PFSK-1 (cell line): ENCODE measurements around the gene RFX4.

ENCODE experiments used
- POLR2AphosphoS5 ChIP-seq: IDR thresholded peaks from 2 replicates; pipeline ENCODE4 v1.6.1; 2012; ENCODE audit warnings: low read depth, mild to moderate bottlenecking, control low read depth, low read length, moderate library complexity
- SIN3A ChIP-seq: IDR thresholded peaks from 2 replicates; pipeline ENCODE4 v1.6.1; 2012; ENCODE audit warnings: mild to moderate bottlenecking, low read length, moderate library complexity, borderline replicate concordance; ENCODE audit not compliant: insufficient read depth
- TAF1 ChIP-seq: IDR thresholded peaks from 2 replicates; pipeline ENCODE4 v1.6.1; 2012; ENCODE audit warnings: low read length, control low read depth, borderline replicate concordance; ENCODE audit not compliant: insufficient read depth
- TF ChIP-seq, protein P1 (sequence below), 2 experiments: IDR thresholded peaks; 2 replicates each; pipeline versions ENCODE4 v1.6.1 to v1.8.0; 2011 to 2012; ENCODE audit warnings: low read depth in 2 of 2, low read length in 2 of 2, control low read depth in 1 of 2, inconsistent platforms in 1 of 2, mild to moderate bottlenecking in 1 of 2, moderate library complexity in 1 of 2; ENCODE audit not compliant: insufficient read depth in 1 of 2

DNA sequence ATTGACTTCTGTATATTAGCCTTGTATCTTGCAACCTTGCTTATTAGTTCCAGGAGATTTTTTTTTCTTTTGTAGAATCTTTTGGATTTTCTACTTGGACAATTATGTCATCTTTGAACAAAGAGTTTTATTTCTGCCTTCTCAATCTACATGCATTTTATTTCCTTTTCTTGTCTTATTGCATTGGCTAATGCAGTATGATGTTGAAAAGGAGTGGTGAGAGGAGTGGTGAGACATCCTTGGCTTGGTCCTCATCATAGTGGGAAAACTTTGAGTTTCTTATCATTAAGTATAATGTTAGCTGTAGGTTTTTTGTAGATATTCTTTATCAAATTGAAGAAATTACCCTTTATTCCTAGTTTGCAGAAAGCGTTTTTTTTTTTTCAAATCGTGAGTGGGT, 80.6 kb downstream of the RFX4 start:
- TF ChIP-seq POLR2AphosphoS5 (no peak), SIN3A (no peak), TAF1 (no peak)
- TF ChIP-seq, protein P1, sequence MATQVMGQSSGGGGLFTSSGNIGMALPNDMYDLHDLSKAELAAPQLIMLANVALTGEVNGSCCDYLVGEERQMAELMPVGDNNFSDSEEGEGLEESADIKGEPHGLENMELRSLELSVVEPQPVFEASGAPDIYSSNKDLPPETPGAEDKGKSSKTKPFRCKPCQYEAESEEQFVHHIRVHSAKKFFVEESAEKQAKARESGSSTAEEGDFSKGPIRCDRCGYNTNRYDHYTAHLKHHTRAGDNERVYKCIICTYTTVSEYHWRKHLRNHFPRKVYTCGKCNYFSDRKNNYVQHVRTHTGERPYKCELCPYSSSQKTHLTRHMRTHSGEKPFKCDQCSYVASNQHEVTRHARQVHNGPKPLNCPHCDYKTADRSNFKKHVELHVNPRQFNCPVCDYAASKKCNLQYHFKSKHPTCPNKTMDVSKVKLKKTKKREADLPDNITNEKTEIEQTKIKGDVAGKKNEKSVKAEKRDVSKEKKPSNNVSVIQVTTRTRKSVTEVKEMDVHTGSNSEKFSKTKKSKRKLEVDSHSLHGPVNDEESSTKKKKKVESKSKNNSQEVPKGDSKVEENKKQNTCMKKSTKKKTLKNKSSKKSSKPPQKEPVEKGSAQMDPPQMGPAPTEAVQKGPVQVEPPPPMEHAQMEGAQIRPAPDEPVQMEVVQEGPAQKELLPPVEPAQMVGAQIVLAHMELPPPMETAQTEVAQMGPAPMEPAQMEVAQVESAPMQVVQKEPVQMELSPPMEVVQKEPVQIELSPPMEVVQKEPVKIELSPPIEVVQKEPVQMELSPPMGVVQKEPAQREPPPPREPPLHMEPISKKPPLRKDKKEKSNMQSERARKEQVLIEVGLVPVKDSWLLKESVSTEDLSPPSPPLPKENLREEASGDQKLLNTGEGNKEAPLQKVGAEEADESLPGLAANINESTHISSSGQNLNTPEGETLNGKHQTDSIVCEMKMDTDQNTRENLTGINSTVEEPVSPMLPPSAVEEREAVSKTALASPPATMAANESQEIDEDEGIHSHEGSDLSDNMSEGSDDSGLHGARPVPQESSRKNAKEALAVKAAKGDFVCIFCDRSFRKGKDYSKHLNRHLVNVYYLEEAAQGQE (IDR thresholded peaks at IDR 0.05; ENCODE audit: insufficient read depth in 1 of 2, low read depth in 2 of 2, low read length in 2 of 2) = no peak
